Tibial artery (tissue), 4 donors: ENCODE results near the gene PKHD1.

Experiments
- DNase-seq, 2 donors: peaks; one replicate each; pipeline ENCODE4 v3.0.0-alpha.2; 2019
- H3K27ac ChIP-seq, 2 donors: fragments of 200-600 bp; sonication (generic) in 1 of 2; 1 replicate in 1 of 2; 2 replicates in 1 of 2; pipeline ENCODE4 v1.5.1; 2018 to 2019; ENCODE audit warnings: mild to moderate bottlenecking in 1 of 2
- H3K27me3 ChIP-seq, 2 donors: fragments of 200-600 bp; sonication (generic) in 1 of 2; one replicate each; pipeline versions ENCODE4 v1.5.1 to v1.6.0; 2016 to 2019
- H3K36me3 ChIP-seq, 3 donors: fragments of 200-600 bp; sonication (generic) in 2 of 3; one replicate each; pipeline ENCODE4 v1.5.1; 2016 to 2019; ENCODE audit warnings: mild to moderate bottlenecking in 2 of 3
- H3K4me1 ChIP-seq, 4 donors: fragments of 200-600 bp; sonication (generic) in 2 of 4; 1 replicate in 3 of 4; 2 replicates in 1 of 4; pipeline ENCODE4 v1.5.1; 2016 to 2019
- H3K4me3 ChIP-seq, 2 donors: fragments of 200-600 bp; sonication (generic) in 1 of 2; 1 replicate in 1 of 2; 2 replicates in 1 of 2; pipeline ENCODE4 v1.5.1; 2018 to 2019; ENCODE audit warnings: mild to moderate bottlenecking in 2 of 2
- H3K9me3 ChIP-seq, 3 donors: fragments of 200-600 bp; sonication (generic) in 1 of 3; one replicate each; pipeline ENCODE4 v1.5.1; 2016 to 2019
- CTCF ChIP-seq, 2 experiments: fragments of 200-600 bp in 1 of 2; fragments of 450-650 bp in 1 of 2; IDR thresholded peaks; one replicate each; pipeline ENCODE4 v1.5.1; 2017 to 2019; ENCODE audit warnings: antibody characterized with exemption in 2 of 2, mild to moderate bottlenecking in 1 of 2, moderate library complexity in 1 of 2
- intact Hi-C: fragments of 100-400 bp; cut with DNase I; formaldehyde crosslinking; loops from one replicate; pipeline ENCODE4 v1.15.0; 2023; ENCODE audit warnings: low total_unique reads

PKHD1 gene

GRCh38 chr6:51775942-51776860, 311.2 kb downstream of the PKHD1 start:
- no peak overlapping the region for H3K4me3 ChIP-seq
- DNase-seq = no peak
- H3K27ac ChIP-seq = no peak overlapping the region
- intact Hi-C loops = no loop called here
- no peaks in the 10 kb centered on the region for H3K27me3 ChIP-seq
- no peaks in the 10 kb centered on the region for H3K9me3 ChIP-seq
- TF ChIP-seq CTCF (IDR thresholded peaks at IDR 0.05) = no peak
- H3K4me1 ChIP-seq = no peaks in the 10 kb centered on the region
- H3K36me3 ChIP-seq = no peaks in the 10 kb centered on the region

GRCh38 chr6:51768087-51768486, 319.3 kb downstream of the PKHD1 start:
- no peak overlapping the region for H3K27ac ChIP-seq
- no peaks in the 10 kb centered on the region for H3K4me1 ChIP-seq
- H3K27me3 ChIP-seq = no peaks in the 10 kb centered on the region
- H3K36me3 ChIP-seq = no peaks in the 10 kb centered on the region
- intact Hi-C loops = loop anchor here (10.0 kb wide), 1 partner anchor 1157 kb away; no protein-coding TSS in a partner anchor
- peaks cover 0 to 4% (median 0%) of the 10 kb centered on the region in 3 donors for H3K9me3 ChIP-seq
- H3K4me3 ChIP-seq = no peak overlapping the region
- TF ChIP-seq CTCF (IDR thresholded peaks at IDR 0.05) = no peak
- no peak for DNase-seq

GRCh38 chr6:51765230-51765629, 322.2 kb downstream of the PKHD1 start:
- H3K36me3 ChIP-seq = no peaks in the 10 kb centered on the region
- peaks cover 0 to 4% (median 0%) of the 10 kb centered on the region in 3 donors for H3K9me3 ChIP-seq
- no peaks in the 10 kb centered on the region for H3K4me1 ChIP-seq
- H3K27me3 ChIP-seq = no peaks in the 10 kb centered on the region
- intact Hi-C loops = loop anchor here (10.0 kb wide), 1 partner anchor 1160 kb away; no protein-coding TSS in a partner anchor
- H3K27ac ChIP-seq = no peak overlapping the region
- no peak overlapping the region for H3K4me3 ChIP-seq
- DNase-seq = no peak
- no peak for TF ChIP-seq CTCF (IDR thresholded peaks at IDR 0.05)

GRCh38 chr6:51753635-51754034, 333.8 kb downstream of the PKHD1 start:
- no peaks in the 10 kb centered on the region for H3K9me3 ChIP-seq
- no peak for DNase-seq
- no peaks in the 10 kb centered on the region for H3K27me3 ChIP-seq
- no peaks in the 10 kb centered on the region for H3K4me1 ChIP-seq
- intact Hi-C loops = no loop called here
- no peak overlapping the region for H3K27ac ChIP-seq
- TF ChIP-seq CTCF (IDR thresholded peaks at IDR 0.05) = no peak
- H3K4me3 ChIP-seq = no peak overlapping the region
- H3K36me3 ChIP-seq = no peaks in the 10 kb centered on the region

GRCh38 chr6:51743999-51744398, 343.4 kb downstream of the PKHD1 start:
- no peaks in the 10 kb centered on the region for H3K9me3 ChIP-seq

More at GRCh38 chr6:51743999-51744398, 343.4 kb downstream of the PKHD1 start:
- H3K27ac ChIP-seq = no peak overlapping the region
- H3K4me1 ChIP-seq = no peaks in the 10 kb centered on the region
- no peak for DNase-seq
- no peak for TF ChIP-seq CTCF (IDR thresholded peaks at IDR 0.05)
- H3K27me3 ChIP-seq = no peaks in the 10 kb centered on the region
- no peak overlapping the region for H3K4me3 ChIP-seq
- no peaks in the 10 kb centered on the region for H3K36me3 ChIP-seq
- intact Hi-C loops = no loop called here
